ENCODE results near the gene TRHDE. TPM values are rescaled to one million over a fixed set of nuclear protein-coding genes. Genes with fewer than 3 reads are reported as not detected.

Gene TRHDE
- total RNA-seq, 3 donors from 2014 or later = 0.98 to 43.2 (median 2.2) TPM

DNA sequence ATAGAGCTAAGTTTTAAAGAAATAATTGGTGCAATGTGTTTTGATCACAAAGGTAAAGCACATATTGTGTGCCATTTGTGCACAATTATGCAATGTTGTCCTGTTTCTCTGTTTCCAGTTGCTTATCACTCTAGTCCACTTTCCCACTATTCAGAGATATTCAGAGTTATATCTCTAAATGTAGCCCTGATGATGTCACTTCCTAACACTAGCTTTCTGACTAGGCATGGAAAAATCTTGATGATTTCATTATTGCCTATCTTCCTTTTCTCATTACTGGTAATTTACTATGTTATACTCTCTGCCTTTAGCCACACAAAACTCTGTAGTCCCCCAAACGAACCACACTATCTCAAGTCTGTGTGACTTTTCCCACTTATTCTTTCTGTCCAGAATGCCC, 221.2 kb downstream of the TRHDE start:
- intact Hi-C loops (cut with DNase I; ENCODE audit: low total_unique reads) = no loop called here
- Histone ChIP-seq H3K27me3 (no peaks in the 10 kb centered on the region), H3K4me1 (no peaks in the 10 kb centered on the region), H3K36me3 (no peaks in the 10 kb centered on the region), H3K4me3 (no peak overlapping the region), H3K9me3 (no peaks in the 10 kb centered on the region), H3K27ac (no peak overlapping the region)
- DNase-seq (ENCODE audit: low spot score in 2 of 2) = no peak
- TF ChIP-seq CTCF (IDR thresholded peaks at IDR 0.05) (no peak), POLR2AphosphoS5 (IDR thresholded peaks at IDR 0.05) (no peak), POLR2A (IDR thresholded peaks at IDR 0.05) (no peak)

DNA sequence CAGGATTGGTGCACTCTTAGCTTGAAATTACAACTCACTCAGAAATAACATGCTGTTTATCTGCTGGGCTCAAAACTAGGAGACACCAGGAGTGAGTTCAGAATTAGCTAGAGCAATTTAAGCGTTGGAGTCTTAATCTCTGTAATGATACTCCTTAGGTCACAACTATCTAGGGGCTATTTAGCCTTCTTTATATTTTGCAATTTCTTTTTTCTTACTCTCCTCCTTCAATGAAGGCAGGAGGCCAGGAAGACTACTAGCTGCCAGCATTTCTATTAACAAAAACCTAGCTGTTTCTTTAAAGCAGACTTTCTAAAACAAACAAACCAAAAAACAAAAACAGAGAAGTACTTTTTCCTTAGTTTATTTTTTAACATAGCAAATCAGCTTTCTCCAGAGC, 226.2 kb downstream of the TRHDE start:
- Histone ChIP-seq H3K4me3 (no peak overlapping the region), H3K36me3 (no peaks in the 10 kb centered on the region), H3K4me1 (no peaks in the 10 kb centered on the region), H3K27me3 (no peaks in the 10 kb centered on the region), H3K9me3 (no peaks in the 10 kb centered on the region), H3K27ac (no peak overlapping the region)
- DNase-seq (ENCODE audit: low spot score in 2 of 2) = no peak
- intact Hi-C loops (cut with DNase I; ENCODE audit: low total_unique reads) = no loop called here
- TF ChIP-seq POLR2AphosphoS5 (IDR thresholded peaks at IDR 0.05) (no peak), CTCF (IDR thresholded peaks at IDR 0.05) (no peak), POLR2A (IDR thresholded peaks at IDR 0.05) (no peak)

- Histone ChIP-seq H3K4me1 (no peaks in the 10 kb centered on the region), H3K27ac (no peak overlapping the region), H3K36me3 (no peaks in the 10 kb centered on the region), H3K27me3 (no peaks in the 10 kb centered on the region), H3K4me3 (no peak overlapping the region), H3K9me3 (no peaks in the 10 kb centered on the region)
- no peak for TF ChIP-seq CTCF (IDR thresholded peaks at IDR 0.05)
- intact Hi-C loops (cut with DNase I; ENCODE audit: low total_unique reads) = no loop called here
- DNase-seq (ENCODE audit: low spot score in 2 of 2) = no peak
Measured at GRCh38 chr12:72499244-72499643, 227.1 kb downstream of the TRHDE start.

DNA sequence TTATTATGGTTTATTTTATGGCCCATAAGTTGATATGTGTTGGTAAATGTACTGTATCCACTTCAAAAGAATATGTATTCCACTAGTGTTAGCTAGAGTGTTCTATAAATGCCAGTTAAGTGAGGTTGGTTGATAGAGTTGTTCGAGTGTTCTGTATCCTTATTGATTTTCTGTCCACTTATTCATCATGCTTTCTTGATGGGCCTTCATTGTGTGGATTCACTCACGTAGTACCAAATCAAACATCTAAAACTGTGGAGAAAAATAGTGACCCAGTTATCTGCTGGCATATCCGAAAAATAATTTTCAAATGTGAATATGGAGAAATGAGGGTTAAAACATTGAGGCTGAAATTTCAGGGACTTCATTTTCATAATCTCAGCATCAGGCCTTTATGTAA, 230.4 kb downstream of the TRHDE start:
- Histone ChIP-seq H3K4me3 (no peak overlapping the region), H3K9me3 (no peaks in the 10 kb centered on the region), H3K36me3 (no peaks in the 10 kb centered on the region), H3K27ac (no peak overlapping the region), H3K4me1 (no peaks in the 10 kb centered on the region), H3K27me3 (no peaks in the 10 kb centered on the region)
- intact Hi-C loops (cut with DNase I; ENCODE audit: low total_unique reads) = no loop called here
- TF ChIP-seq POLR2A (IDR thresholded peaks at IDR 0.05) (no peak), POLR2AphosphoS5 (IDR thresholded peaks at IDR 0.05) (no peak), CTCF (IDR thresholded peaks at IDR 0.05) (no peak)
- DNase-seq (ENCODE audit: low spot score in 2 of 2) = no peak

GRCh38 chr12:72505227-72505626, 233.1 kb downstream of the TRHDE start:
- Histone ChIP-seq H3K27ac (no peak overlapping the region), H3K27me3 (no peaks in the 10 kb centered on the region), H3K36me3 (no peaks in the 10 kb centered on the region), H3K9me3 (no peaks in the 10 kb centered on the region), H3K4me3 (no peak overlapping the region), H3K4me1 (no peaks in the 10 kb centered on the region)
- no peak for DNase-seq (ENCODE audit: low spot score in 2 of 2)
- TF ChIP-seq POLR2A (IDR thresholded peaks at IDR 0.05) (no peak), POLR2AphosphoS5 (IDR thresholded peaks at IDR 0.05) (no peak), CTCF (IDR thresholded peaks at IDR 0.05) (no peak)
- intact Hi-C loops (cut with DNase I; ENCODE audit: low total_unique reads) = no loop called here

Data from breast epithelium (tissue), 4 donors.